Body of pancreas (tissue), 4 donors: ENCODE results near the gene ASB10. TPM values are rescaled to one million over a fixed set of nuclear protein-coding genes. Genes with fewer than 3 reads are reported as not detected.

ENCODE experiments used
- ATAC-seq: fragments of 150-250 bp; one replicate; pipeline ENCODE4 v1.9.1; 2016
- DNase-seq, 4 donors: peaks; one replicate each; pipeline ENCODE4 v3.0.0-alpha.2; 2019
- H3K27ac ChIP-seq, 4 donors: fragments of 200-600 bp; sonication (generic); 1 replicate in 3 of 4; 2 replicates in 1 of 4; pipeline versions ENCODE4 v1.5.1 to v1.6.1; 2016 to 2019; ENCODE audit warnings: mild to moderate bottlenecking in 1 of 4, mixed read lengths in 1 of 4, moderate library complexity in 1 of 4
- H3K27me3 ChIP-seq, 2 donors: fragments of 200-600 bp; sonication (generic); one replicate each; pipeline ENCODE4 v1.6.0; 2016; ENCODE audit warnings: mild to moderate bottlenecking in 1 of 2
- H3K36me3 ChIP-seq, 2 donors: fragments of 200-600 bp; sonication (generic); replicated peaks in 1 of 2; 2 replicates each; pipeline ENCODE4 v1.5.1; 2016; ENCODE audit warnings: low read depth in 2 of 2; ENCODE audit not compliant: insufficient read depth in 1 of 2
- H3K4me1 ChIP-seq: fragments of 200-600 bp; sonication (generic); one replicate; pipeline ENCODE4 v1.6.0; 2016
- H3K4me3 ChIP-seq, 2 donors: fragments of 200-600 bp; sonication (generic); 1 replicate in 1 of 2; 2 replicates in 1 of 2; pipeline ENCODE4 v1.5.1; 2016 to 2019
- H3K9me3 ChIP-seq, 3 donors: fragments of 200-600 bp; sonication (generic); 1 replicate in 2 of 3; 2 replicates in 1 of 3; pipeline ENCODE4 v1.5.1; 2016
- CTCF ChIP-seq, 7 experiments: fragments of 450-650 bp in 4 of 7; fragments of 200-600 bp in 3 of 7; sonication (generic) in 3 of 7; IDR thresholded peaks; one replicate each; pipeline ENCODE4 v1.5.1; 2016 to 2019; ENCODE audit warnings: antibody characterized with exemption in 7 of 7
- POLR2A ChIP-seq, 3 donors: fragments of 450-650 bp; IDR thresholded peaks; one replicate each; pipeline ENCODE4 v1.6.1; 2016; ENCODE audit warnings: antibody characterized with exemption in 3 of 3, mild to moderate bottlenecking in 2 of 3
- WGBS, 2 donors: methylation state at CpG; one replicate each; pipeline ENCODE4 v1.1.5; 2017; 5-methylcytosine and 5-hydroxymethylcytosine counted together
- intact Hi-C: fragments of 100-400 bp; cut with DNase I; formaldehyde crosslinking; loops from one replicate; pipeline ENCODE4 v1.15.1; 2023
- total RNA-seq, 2 donors: library from RNA; depleted of rRNA; stranded (reverse); fragments of >200 nt; gene quantifications; one replicate each; pipeline ENCODE4 v1.1.0, GENCODE V29; 2016

ASB10 gene
- total RNA-seq, 2 donors from 2014 or later = not detected

- Histone ChIP-seq H3K4me1 (no peaks in the 10 kb centered on the region), H3K36me3 (no peaks in the 10 kb centered on the region), H3K27ac (no peak overlapping the region), H3K4me3 (no peak overlapping the region), H3K27me3 (no peaks in the 10 kb centered on the region), H3K9me3 (no peaks in the 10 kb centered on the region)
- intact Hi-C loops = no loop called here
- WGBS, 2 donors = 57 to 62% methylated on average over 4 of the region's 4 CpGs
- ATAC-seq (no peak), DNase-seq (no peak)
- TF ChIP-seq CTCF (IDR thresholded peaks at IDR 0.05) (no peak), POLR2A (IDR thresholded peaks at IDR 0.05) (no peak)
These were observed 14.7 kb upstream of the ASB10 start for GRCh38 chr7:151201751-151202150.

- no peak for DNase-seq
- Histone ChIP-seq H3K27ac (no peak overlapping the region), H3K36me3 (no peaks in the 10 kb centered on the region), H3K9me3 (no peaks in the 10 kb centered on the region), H3K27me3 (no peaks in the 10 kb centered on the region), H3K4me1 (no peaks in the 10 kb centered on the region), H3K4me3 (no peak overlapping the region)
- intact Hi-C loops = no loop called here
- no peak for TF ChIP-seq POLR2A (IDR thresholded peaks at IDR 0.05)
- TF ChIP-seq CTCF (IDR thresholded peaks at IDR 0.05) = no peak
- ATAC-seq = no peak
- WGBS, 2 donors = 59 to 70% methylated on average over 3 of the region's 3 CpGs
These were observed 14.3 kb upstream of the ASB10 start for GRCh38 chr7:151201344-151201743.

GRCh38 chr7:151198945-151199848, 12.1 kb upstream of the ASB10 start:
- no peaks in the 10 kb centered on the region for H3K27me3 ChIP-seq
- 46 to 66% methylated on average over 24 to 30 of the region's 30 CpGs for WGBS, 2 donors
- H3K4me3 ChIP-seq = no peak overlapping the region
- no peak overlapping the region for H3K27ac ChIP-seq
- H3K9me3 ChIP-seq = no peaks in the 10 kb centered on the region
- DNase-seq = no peak
- H3K4me1 ChIP-seq = no peaks in the 10 kb centered on the region
- ATAC-seq = no peak
- TF ChIP-seq CTCF (IDR thresholded peaks at IDR 0.05) (no peak), POLR2A (IDR thresholded peaks at IDR 0.05) (no peak)
- intact Hi-C loops = no loop called here
- no peaks in the 10 kb centered on the region for H3K36me3 ChIP-seq

- H3K27me3 ChIP-seq = no peaks in the 10 kb centered on the region
- TF ChIP-seq CTCF (IDR thresholded peaks at IDR 0.05) (no peak), POLR2A (IDR thresholded peaks at IDR 0.05) (no peak)
- no peak for DNase-seq
These were observed 10.9 kb upstream of the ASB10 start for GRCh38 chr7:151197932-151198331.

More at GRCh38 chr7:151197932-151198331, 10.9 kb upstream of the ASB10 start:
- Histone ChIP-seq H3K9me3 (no peaks in the 10 kb centered on the region), H3K4me3 (no peak overlapping the region), H3K36me3 (no peaks in the 10 kb centered on the region), H3K4me1 (no peaks in the 10 kb centered on the region), H3K27ac (no peak overlapping the region)
- ATAC-seq = no peak
- intact Hi-C loops = no loop called here
